NCI-H2081 (cell line): ENCODE data around the gene PRRT4.
A peak's percentile ranks its signal among the peaks of the same experiment; 100 is the strongest.

Source experiments
- DNase-seq, 2 experiments: peaks; one replicate each; lab custom pipeline; 2025; lab: John Stamatoyannopoulos, UW

PRRT4 gene

DNA sequence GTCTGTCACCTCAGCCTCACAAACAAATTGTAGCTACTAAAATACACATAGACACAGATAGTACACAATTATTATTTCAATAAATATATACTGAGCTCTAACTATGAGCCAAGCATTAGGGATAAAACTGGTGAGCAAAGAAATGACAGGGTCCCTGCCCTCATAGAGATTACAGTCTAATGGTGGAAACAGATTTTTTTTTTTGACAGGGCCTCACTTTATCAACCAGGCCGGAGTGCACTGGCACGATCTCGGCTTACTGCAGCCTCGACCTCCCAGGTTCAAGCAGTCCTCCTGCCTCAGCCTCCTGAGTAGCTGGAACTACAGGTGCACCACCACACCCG lies 17.1 kb downstream of the PRRT4 start:
- DNase-seq, result no peak

DNA sequence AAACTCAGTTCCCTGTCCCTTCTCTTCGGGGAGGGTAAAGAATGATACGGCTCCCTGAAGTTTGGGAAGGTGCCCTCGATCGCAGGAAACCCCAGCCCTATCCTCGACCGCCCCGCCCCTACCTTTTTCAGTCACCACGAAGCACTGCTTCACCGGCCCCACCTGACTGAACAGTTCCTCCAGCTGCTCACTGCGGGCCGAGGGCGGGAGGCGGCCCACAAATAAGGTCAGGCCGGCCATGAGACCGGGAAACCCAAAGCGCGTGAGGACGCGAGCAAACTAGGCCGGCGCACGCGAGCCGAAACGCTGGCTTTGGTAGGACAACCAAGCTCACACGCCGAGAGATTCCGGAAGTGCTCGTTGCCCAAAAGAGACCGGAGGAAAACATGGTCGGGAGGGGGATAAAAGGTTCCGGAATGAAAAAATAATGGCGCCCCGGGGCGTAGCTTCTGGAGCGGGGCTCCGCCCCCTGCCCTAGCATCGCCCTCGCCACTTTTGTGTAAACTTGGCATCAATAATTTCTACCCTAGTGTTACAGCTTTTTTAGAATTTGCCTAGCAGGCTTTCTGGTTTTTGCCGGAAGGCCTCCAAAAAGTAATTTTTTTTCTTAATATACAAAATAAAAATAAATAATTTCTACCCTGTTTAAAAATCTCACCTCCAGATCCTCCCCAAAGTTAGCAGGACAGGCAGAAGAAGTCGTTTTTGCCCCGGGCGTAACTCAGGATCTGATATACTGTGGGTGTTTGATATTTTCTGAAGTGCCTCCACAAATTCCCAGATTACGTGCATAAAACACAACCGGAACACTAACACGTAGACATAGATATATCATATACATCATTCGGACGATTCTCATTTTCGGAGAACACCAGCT lies 17.7 kb downstream of the PRRT4 start, which contains the start of gene RBM28:
TSS of gene RBM28 (minus strand) at position 355 of the 877 bp plus-strand sequence. CDS start at position 240, 115 bp downstream.
- DNase-seq, result peak; percentile 96

DNA sequence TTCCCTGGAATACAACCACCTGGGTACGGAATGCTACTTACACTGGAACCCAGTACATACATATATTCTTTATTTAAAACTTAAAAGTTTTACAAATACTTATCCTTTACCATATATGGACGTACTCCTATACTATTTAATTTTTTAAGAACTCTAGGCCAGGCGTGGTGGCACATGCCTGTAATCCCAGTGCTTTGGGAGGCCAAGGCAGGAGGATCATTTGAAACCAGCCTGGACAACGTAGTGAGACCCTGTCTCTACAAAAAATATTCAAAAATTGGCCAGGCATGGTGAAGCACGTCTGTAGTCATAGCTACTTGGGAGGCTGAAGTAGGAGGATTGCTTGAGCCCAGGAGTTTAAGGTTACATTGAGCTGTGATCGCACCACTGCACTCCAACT lies 19.8 kb downstream of the PRRT4 start:
- no peak for DNase-seq

DNA sequence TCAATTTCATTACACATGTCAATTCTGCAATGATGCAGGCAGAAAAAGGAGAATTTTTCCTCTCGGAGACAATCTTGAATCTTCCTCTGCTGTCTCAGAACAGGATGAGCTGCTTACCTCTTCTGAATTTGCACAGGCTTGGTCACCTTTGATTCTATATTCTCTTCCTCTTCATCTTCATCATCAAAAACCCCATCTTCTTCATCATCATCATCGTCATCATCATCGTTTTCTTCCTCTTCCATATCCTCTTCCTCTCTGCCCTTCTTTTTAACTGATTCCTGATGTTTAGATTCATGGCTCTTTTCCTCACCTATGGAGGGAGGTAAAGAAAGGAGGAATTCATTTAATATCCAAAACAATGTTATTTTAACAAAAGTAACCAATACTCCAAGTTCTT lies 25.8 kb downstream of the PRRT4 start:
- DNase-seq, result no peak

DNA sequence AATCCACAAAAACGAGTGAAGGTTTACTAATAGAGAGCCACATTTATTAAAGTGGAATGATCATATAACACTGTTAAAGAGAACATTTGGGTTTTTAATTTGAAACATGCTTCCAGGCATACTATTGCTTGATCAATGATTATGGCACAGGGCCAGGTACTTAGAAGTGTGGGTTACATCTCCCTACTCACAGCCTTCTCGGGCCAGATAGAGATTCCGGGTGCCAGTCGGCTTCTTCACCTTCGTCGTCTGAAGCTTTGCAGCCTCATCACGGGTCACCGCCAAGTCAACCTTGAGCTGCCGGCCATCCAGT lies 37.2 kb downstream of the PRRT4 start:
- no peak for DNase-seq

DNA sequence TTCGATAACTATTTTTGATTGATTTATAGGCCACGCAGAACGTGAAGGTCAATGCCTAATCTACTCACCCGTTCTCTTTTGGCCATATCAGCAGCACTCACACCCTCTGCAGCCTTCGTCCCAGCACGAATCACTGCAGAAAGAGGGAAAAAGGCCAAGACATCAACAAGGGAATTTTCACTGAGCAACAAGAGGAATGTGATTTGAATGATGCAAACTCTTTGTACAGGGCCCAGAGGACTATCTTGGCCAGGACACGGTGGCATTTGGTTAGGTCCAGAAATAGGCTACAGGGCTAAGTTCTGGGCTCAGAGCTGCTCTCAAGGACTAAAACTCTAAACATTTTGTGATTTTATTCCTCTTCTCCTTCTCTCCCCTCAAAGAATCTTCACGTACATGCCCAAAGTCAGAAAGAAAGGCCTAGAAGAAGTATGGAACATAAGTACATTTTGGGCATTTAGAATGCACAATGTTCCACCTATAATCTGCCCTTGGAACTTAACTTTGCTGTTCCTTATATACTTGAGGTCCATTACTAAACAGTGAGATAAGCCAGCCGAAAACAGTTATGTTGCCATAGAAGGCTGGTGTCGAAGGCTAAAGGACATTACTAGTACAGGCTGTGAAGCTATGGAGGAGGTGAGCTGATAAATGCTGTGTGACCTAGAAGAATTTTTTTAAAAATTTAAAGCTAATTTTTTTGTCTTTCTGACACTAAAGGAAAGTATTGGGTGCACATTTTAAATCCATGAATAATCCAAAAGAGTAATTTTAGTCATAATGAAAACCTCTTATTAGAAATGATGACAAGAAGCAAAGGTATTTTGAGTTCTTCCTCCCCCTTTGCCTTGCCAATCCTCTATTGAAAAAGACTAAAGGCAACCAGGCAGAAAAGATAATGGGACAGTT lies 37.8 kb downstream of the PRRT4 start:
- no peak for DNase-seq

DNA sequence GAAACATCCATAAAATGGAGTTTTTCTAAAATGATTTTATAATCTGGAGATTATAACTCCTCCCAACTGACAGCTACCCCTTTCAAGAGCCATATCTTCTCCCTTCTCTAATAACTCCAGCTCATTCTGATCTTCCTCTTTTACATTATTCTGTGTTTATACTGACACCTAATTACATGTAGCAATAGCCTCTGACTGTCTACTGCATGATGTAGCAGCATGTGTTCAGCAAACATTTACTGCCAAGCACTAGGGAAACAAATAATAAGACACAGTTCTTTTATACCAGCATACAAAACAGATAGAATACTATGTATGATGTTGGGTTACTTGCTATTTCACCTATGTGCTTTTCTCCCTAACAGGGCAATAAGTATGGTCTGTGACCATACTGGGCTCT lies 38.5 kb downstream of the PRRT4 start:
- no peak for DNase-seq

DNA sequence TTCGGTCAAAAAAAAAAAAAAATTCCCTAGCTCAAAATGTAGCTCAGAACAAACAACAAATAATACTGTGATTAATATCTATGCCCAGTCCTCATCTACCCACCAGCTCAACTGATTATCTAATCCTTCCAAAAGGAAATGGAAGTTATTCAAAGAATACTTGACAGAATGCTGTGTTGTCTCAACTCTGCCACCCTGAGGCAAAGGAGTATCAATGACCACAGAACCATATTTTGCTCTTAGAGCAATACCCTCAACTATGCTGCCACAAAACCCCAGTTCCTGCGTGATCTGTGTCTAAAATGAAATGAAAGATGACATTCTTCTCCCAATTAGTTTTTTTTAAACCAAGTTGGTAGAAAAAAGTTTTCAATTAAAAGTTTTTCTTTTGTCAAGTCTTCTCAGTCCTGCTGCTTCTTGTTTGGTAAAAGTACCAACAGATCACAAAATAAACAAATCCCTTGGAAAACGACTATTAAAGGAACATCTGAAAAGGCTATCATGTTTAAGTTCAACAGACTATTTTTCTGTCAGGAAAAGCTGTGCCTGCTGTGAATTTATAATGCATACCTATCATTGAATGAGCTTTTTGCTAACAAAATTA lies 39.3 kb downstream of the PRRT4 start:
- peak; percentile 24 to 36 for DNase-seq

DNA sequence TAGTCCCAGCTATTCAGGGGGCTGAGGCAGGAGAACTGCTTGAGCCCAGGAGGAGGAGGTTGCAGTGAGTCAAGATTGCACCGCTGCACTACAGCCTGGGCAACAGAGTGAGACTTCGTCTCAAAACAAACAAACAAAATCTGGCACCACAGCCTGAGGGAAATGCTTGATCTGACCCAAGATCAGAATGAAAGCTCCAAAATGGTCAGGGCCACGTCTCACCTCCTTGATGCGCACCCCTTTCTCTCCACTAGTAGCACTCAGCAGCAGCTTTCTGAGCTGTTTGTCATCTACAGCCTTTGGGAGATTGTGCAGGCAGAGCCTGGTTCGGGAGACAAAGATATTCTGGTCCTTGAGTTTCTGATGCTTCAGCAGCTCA lies 40.5 kb downstream of the PRRT4 start:
- DNase-seq, result no peak

DNA sequence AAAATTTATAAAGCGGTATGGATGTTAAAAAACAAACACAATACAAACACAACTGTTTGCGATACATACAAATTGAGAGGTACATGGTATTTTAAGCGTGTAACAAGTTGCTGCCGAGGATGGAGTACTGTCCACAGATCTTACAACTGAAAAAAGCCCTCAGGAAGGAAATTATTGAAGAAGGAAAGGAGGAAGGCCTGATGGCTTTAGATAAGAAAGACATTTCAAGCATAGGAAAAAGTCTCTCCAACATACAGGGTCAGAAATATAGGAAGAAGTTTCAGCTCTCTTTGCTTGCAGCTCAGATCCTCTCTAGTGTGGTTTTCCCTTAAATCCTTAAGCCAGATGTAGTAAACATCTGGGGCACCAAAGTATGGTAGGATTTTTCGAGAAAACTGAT lies 42.8 kb downstream of the PRRT4 start:
- DNase-seq, result no peak

DNA sequence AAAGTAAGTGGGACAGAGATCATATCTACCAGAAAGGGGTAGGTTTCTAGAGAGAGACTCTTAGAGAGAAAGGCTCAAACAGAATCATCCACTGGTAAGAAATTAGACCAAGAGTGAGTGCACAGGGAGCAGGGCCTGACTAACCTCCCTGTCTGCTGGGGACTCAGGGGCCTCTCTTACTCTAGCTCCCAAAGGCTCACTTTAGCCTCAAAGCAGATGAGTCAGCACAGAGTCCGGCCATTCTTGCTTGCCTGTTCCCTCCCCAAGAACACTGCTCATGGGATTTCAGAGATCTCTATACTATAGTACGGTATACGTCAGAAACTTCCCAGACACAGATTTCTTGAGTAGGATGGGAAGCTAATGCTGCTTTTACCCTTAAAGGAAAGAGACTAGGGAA lies 50.5 kb downstream of the PRRT4 start:
- DNase-seq, result no peak

DNA sequence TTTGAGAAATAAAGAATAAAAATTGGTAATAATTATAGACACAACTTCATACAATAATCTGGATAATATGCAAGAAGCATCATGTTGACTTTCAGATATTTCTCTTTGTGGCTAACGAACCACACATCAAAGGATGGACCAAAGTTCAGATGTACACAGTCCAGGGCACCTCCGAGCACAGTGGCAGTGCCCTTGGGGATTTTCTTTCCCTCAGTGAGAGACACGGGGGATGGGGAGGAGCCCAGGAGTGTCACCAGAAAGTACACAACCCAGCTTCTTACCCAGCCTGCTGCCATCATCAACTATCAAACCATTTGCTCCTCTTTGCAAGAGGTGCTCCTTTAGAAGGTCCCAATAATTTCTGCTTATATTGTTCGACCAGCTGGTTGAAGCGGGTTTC lies 51.0 kb downstream of the PRRT4 start:
- no peak for DNase-seq

DNA sequence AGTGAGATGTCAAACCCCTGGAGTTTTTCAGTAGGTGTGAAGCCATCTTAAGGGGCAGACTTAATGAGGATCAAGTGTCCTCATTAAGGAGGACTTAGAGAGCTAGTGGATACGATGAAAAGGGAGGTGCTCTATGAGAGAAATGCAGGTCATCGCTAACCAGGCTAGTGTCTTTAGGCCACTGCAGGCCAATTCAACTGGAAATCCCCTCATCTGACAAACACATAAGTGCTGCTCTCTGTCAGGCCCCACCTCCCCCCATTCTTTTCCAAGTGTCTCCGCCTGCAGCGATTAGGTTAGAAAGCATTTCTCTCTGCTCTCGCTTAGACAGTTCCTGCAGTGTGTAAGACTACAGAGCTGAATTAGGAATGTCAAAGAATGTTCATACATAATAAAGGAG lies 51.5 kb downstream of the PRRT4 start:
- DNase-seq, result no peak

DNA sequence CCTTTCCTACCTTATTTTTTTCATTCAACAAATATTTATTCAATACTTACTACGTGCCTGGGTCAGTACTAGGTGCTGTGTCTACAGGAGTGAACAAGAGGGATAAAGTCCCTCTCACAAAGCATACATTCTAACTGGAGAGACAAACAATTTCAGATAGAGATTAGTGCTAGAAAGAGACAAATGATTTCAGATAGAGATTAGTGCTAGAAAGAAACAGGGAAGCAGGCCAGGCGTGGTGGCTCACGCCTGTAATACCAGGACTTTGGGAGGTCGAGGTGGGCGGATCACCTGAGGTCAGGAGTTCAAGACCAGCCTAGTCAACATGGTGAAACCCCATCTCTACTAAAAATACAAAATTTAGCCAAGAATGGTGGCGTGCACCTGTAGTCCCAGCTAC lies 52.4 kb downstream of the PRRT4 start:
- DNase-seq, result no peak

DNA sequence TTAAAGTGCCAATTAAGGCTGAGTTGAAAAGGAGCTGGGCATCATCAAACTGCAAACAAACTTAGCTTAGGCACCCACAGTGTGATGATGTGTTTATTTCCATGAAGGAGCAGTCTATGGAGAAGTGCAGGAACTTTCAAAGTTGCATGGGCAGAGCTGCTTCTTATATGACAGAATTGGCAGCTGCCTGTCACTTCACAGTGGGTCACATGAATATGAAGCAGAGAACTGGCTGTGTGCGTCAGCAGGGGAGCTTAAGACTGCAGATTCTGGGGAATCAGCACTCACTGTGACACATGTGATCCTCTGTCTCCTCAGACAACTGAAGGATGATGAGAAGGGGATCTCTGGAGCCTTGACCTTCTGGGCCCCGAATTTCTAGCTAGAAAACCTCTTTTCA lies 54.4 kb downstream of the PRRT4 start:
- no peak for DNase-seq

DNA sequence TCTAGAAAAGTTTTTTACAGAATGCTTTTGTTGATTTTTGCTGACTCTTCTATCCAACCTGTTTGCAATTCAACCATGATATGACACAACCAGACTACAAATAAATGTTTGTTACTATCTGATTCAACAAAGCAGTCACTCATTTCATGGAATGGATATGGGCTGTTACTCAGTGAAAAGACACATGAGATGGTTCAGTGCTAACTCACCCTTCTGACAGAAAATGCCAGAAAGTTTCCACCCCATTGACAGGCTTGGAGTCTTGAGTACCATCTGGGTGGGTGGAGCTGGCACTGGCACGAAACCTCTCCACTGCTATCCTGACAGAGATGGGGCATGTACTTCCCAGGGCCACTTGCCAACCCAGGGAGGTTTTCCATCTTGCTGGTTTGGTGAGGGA lies 57.3 kb downstream of the PRRT4 start:
- no peak for DNase-seq

DNA sequence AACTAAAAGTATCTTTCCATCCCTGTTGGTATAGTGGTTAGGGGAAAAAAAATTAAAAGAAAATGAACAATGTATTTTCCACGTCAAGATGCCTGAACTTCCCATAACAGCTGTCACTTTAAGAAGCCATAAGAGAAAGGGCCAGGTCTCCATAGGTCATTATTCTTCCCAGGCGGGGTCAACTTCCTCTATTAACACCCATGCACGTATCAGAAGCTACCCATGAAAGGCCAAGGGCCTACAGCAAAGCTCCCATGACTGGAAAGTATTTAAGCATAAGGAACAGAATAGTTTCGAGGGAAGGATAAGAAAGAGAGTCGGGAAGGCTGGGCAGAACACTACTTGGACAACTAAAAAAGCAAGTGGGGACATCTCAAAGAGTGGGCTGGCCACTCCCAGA lies 57.8 kb downstream of the PRRT4 start:
- DNase-seq, result no peak

DNA sequence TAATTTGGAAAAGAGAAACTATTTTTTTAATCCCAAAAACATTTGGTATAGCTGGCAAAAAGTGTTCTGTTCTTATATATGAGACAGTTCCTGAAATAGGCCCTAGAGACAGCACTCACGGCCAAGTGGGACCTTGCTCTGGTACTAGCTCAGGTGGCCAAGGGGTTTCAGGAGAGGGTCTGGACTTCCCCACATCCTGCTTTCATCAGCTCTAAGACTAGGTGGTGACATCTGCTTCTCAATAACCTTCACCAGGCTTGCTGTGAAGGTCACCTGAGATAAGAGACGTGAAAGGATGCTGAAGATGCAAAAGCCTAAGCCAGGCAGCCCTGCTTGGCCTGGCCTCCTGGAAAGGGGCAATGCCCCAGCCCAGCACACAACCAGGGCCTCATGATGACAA lies 58.4 kb downstream of the PRRT4 start:
- DNase-seq, result no peak

DNA sequence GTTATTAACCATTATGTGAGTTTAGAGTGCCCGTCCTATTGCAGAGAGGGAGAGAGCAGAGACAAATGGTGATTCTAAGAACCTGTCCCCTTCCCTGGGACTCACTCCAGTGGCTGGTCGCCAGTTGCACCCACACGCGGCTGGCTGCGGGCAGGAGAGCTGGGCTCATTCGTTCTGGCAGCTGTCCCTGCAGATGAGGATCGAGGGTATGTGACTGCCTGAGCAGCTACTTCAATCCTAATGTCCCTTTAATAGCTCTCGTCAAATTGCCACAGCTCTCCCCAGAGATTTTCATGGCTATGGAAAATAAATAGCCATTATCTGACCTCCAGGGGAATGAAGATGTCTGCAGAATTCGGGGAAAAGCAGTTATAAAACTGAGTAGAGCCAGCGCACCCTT lies 59.4 kb downstream of the PRRT4 start:
- no peak for DNase-seq
